HG03469 (cell line): ENCODE measurements around the gene TMED10.
A peak's percentile ranks its signal among the peaks of the same experiment; 100 is the strongest.
"Not testable (repeated sequence)": the region's sequence is repeated elsewhere in the genome, so short reads cannot be mapped to it uniquely, and the experiment has no call there.

Source experiments
- ATAC-seq: cut with Tn5 transposase; IDR thresholded peaks from one replicate; pipeline ENCODE4 v1.9.1; 2021; ENCODE audit warnings: mild to moderate bottlenecking, moderate library complexity, moderate number of reproducible peaks; ENCODE audit not compliant: unreplicated experiment

Gene TMED10

GRCh38 chr14:75196064-75196463, 19.7 kb upstream of the TMED10 start:
- ATAC-seq, result no peak

DNA sequence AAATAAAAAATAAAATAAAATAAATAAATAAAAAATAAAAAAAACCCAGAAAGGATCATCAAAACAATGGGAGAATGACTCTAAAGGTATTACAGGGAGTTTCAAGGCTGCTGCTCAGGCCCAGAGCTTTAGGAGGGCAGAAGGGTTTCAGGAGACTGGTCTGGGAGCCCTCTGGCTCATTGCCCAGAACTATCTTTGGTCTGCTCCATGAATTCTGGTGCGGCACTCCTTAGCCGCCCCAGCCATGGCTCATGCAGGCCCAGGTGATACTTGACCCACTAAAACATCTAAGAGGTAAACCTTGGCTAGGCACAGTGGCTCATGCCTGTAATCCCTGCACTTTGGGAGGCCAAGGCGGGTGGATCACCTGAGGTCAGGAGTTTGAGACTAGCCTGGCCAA, 14.7 kb upstream of the TMED10 start:
- no peak for ATAC-seq

DNA sequence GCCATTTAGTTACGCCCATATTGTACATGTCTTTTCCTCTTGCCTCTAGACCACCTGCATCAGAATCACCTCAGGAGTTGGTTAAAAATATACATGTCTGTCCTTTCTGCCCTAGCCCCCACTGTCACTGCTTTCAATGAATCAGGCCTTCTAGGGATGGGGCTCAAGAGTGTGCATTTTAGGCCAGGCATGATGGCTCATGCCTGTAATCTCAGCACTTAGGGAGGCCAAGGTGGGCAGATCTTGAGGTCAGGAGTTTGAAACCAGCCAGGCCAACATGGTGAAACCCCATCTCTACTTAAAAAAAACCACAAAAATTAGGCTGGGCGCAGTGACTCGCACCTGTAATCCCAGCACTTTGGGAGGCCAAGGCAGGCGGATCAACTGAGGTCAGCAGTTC, 13.6 kb upstream of the TMED10 start:
- no peak for ATAC-seq

GRCh38 chr14:75188520-75189268, 12.3 kb upstream of the TMED10 start:
- no peak for ATAC-seq

DNA sequence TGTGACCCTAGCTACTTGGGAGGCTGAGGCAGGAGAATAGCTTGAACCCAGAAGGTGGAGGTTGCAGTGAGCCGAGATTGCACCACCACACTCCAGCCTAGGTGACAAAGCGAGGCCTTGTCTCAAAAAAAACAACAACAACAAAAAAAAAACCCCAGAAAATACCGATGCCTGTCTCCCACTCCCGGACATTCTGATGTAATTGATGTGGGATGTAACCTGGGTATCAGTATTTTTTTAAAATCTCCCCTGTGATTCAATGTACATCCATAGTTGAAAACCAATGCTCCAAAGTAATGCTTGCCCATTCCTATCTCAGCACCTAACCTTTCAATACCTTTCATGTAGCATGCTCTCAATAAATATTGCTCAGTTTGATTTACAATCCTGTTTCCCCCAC, 11.7 kb upstream of the TMED10 start:
- ATAC-seq, result no peak

GRCh38 chr14:75186953-75187352, 10.5 kb upstream of the TMED10 start:
- no peak for ATAC-seq

- ATAC-seq, result no peak
Measured at GRCh38 chr14:75185251-75186040, 9.0 kb upstream of the TMED10 start.

- ATAC-seq, result no peak
Measured at GRCh38 chr14:75184492-75184891, 8.1 kb upstream of the TMED10 start.

DNA sequence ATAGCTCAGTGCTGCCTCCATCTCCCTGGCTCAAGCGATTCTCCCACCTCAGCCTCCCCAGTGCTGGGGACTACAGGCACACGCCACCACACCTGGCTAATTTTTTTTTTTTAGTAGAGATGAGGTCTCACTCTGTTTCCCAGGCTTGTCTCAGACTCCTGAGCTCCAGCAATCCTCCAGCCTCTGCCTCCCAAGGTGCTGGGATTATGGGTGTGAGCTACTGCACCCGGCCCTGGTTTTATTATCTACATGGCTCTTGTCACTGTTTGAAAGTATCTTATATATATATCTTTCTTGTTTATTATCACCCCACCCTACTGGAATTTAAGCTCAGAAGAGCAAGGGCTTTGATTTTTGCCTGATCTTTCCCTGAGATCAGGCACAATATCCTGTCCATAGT, 7.6 kb upstream of the TMED10 start:
- no peak for ATAC-seq

- no peak for ATAC-seq
Measured at GRCh38 chr14:75183225-75183624, 6.8 kb upstream of the TMED10 start.

DNA sequence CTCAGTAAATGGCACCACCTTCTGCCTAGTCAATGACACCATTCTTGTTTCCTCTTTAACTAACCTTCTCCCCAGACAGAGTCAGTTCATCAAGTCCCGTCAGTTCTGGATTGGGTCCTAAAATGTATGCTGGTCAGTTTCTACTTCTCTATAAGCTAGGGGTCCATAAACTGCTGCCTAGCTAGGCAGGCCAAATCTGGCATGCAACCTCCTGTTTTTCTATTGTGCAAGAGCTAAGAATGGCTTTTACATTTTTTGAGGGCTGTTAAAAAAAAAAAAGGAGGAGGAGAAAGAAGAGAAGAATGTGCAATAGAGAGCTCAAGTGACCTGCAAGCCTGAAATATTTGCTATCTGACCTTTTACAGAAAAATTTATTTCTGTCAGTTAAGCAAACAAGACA, 6.4 kb upstream of the TMED10 start:
- no peak for ATAC-seq

DNA sequence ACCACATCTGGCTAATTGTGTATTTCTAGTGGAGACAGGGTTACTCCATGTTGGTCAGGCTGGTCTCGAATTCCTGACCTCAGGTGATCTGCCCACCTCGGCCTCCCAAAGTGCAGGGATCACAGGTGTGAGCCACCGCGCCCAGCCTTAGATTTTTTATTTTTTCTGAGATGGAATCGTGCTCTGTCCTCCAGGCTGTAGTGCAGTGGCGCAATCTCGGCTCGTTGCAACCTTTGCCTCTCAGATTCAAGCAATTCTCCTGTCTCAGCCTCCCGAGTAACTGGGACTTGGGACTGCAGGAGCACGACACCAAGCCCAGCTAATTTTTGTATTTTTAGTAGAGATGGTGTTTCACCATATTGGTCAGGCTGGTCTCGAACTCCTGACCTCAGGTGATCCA, 5.8 kb upstream of the TMED10 start:
- ATAC-seq, result not testable (repeated sequence)

GRCh38 chr14:75181293-75182062, 5.1 kb upstream of the TMED10 start:
- ATAC-seq, result no peak

DNA sequence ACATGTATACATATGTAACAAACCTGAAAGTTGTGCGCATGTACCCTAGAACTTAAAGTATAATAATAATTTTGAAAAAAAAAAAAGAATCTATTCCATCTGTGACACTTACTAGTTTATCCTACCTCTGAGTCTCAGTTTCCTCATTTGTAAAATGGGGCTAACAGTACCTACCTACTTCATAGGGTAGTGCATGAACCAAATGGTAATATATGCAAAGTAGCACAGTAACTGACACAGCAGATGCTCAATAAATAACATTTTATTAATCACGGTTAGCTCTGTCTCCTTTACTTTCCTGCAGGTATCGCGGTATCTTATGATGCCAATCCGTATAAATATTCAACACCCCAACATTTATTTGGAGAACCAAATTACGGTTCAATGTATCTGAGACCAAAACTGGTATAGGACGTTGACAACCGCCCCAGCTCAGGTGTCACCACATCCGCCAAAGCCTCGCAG, 703 bp downstream of the TMED10 start:
- ATAC-seq, result peak; percentile 5

- ATAC-seq, result no peak
Measured at GRCh38 chr14:75174066-75174465, 2.3 kb downstream of the TMED10 start.

- no peak for ATAC-seq
Measured at GRCh38 chr14:75170772-75171171, 5.6 kb downstream of the TMED10 start.

- no peak for ATAC-seq
Measured at GRCh38 chr14:75168586-75169335, 7.7 kb downstream of the TMED10 start.

- no peak for ATAC-seq
Measured at GRCh38 chr14:75167325-75167724, 9.1 kb downstream of the TMED10 start.

- no peak for ATAC-seq
Measured at GRCh38 chr14:75165586-75166391, 10.6 kb downstream of the TMED10 start.

DNA sequence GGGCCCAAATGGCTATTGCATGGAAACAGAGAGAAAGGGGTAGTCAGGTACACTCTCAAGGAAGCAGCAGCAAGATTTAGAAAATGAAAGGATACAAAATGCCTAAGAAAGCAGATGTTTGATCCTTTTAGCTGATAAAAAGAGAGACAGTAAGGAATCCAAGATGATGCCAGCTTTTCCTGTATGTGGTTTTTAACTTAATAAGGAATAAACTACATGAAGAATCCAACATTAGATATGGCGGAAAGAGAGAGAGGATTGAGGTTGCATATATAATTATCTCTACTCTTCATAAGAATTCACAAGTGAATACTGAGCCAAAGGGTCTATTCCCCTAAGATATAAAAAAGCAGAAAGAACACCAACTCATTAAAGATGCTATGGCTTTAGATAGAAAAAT, 11.6 kb downstream of the TMED10 start:
- ATAC-seq, result no peak
